CD14-positive monocyte (primary cell): ENCODE results near the gene TBCEL. TPM values are rescaled to one million over a fixed set of nuclear protein-coding genes. Genes with fewer than 3 reads are reported as not detected.

Experiments used
- DNase-seq, 3 donors: peaks; one replicate each; pipeline ENCODE4 v3.0.0-alpha.2; 2011 to 2022
- H2AFZ ChIP-seq: 2 replicates; pipeline ENCODE4 v1.6.0; 2012; ENCODE audit warnings: mild to moderate bottlenecking, low read depth, low read length, inconsistent platforms; ENCODE audit not compliant: insufficient read depth, poor library complexity, severe bottlenecking
- H3K27ac ChIP-seq, 2 donors: 1 replicate in 1 of 2; 2 replicates in 1 of 2; pipeline ENCODE4 v1.5.1; 2012 to 2013; ENCODE audit warnings: low read length in 2 of 2, control low read depth in 1 of 2, inconsistent platforms in 1 of 2, low read depth in 1 of 2, mild to moderate bottlenecking in 1 of 2
- H3K27me3 ChIP-seq, 2 donors: one replicate each; pipeline versions ENCODE4 v1.6.0 to v1.6.1; 2011 to 2013; ENCODE audit warnings: low read length in 2 of 2; ENCODE audit not compliant: control insufficient read depth in 2 of 2, insufficient read depth in 2 of 2
- H3K36me3 ChIP-seq, 2 donors: replicated peaks in 1 of 2; 1 replicate in 1 of 2; 2 replicates in 1 of 2; pipeline versions ENCODE4 v1.5.1 to v1.6.1; 2012 to 2013; ENCODE audit warnings: low read length in 2 of 2, control low read depth in 1 of 2, inconsistent platforms in 1 of 2, mild to moderate bottlenecking in 1 of 2; ENCODE audit not compliant: insufficient read depth in 2 of 2, control insufficient read depth in 1 of 2
- H3K4me1 ChIP-seq, 2 donors: 1 replicate in 1 of 2; 2 replicates in 1 of 2; pipeline versions ENCODE4 v1.5.1 to v1.6.1; 2012 to 2013; ENCODE audit warnings: low read length in 2 of 2, control low read depth in 1 of 2, inconsistent platforms in 1 of 2, mild to moderate bottlenecking in 1 of 2, moderate library complexity in 1 of 2; ENCODE audit not compliant: insufficient read depth in 2 of 2, control insufficient read depth in 1 of 2
- H3K4me2 ChIP-seq: replicated peaks from 2 replicates; pipeline ENCODE3; 2012; ENCODE audit warnings: low read length, moderate library complexity, mild to moderate bottlenecking; ENCODE audit not compliant: poor library complexity, severe bottlenecking; ENCODE audit errors: extremely low read depth
- H3K4me3 ChIP-seq, 3 experiments: fragments of 200-600 bp in 1 of 3; sonication (generic) in 1 of 3; replicated peaks in 1 of 3; 1 replicate in 2 of 3; 2 replicates in 1 of 3; pipeline ENCODE4 v1.5.1; 2011 to 2013; ENCODE audit warnings: low read length in 3 of 3, mild to moderate bottlenecking in 3 of 3, control low read depth in 2 of 3, low read depth in 2 of 3, inconsistent platforms in 1 of 3, moderate library complexity in 1 of 3
- H3K79me2 ChIP-seq: 2 replicates; pipeline ENCODE4 v1.6.0; 2012; ENCODE audit warnings: mild to moderate bottlenecking, control low read depth, inconsistent platforms, low read length, moderate library complexity; ENCODE audit not compliant: insufficient read depth
- H3K9ac ChIP-seq: 2 replicates; pipeline ENCODE4 v1.6.0; 2017; ENCODE audit warnings: low read length, mild to moderate bottlenecking; ENCODE audit not compliant: insufficient read depth, poor library complexity, severe bottlenecking
- H3K9me3 ChIP-seq, 2 donors: replicated peaks in 1 of 2; 1 replicate in 1 of 2; 2 replicates in 1 of 2; pipeline versions ENCODE4 v1.5.1 to v1.6.1; 2012 to 2013; ENCODE audit warnings: low read length in 2 of 2, control low read depth in 1 of 2; ENCODE audit not compliant: control insufficient read depth in 1 of 2, insufficient read depth in 1 of 2
- H4K20me1 ChIP-seq: 2 replicates; pipeline ENCODE4 v1.6.0; 2012; ENCODE audit warnings: mild to moderate bottlenecking, low read length, control low read depth, moderate library complexity; ENCODE audit not compliant: insufficient read depth
- H3K27ac Mint-ChIP-seq, 7 donors: one replicate each; pipeline ENCODE4 v1.8.0; 2020; ENCODE audit warnings: mild to moderate bottlenecking in 7 of 7, mixed read lengths in 7 of 7, moderate library complexity in 6 of 7, inconsistent platforms in 2 of 7
- H3K27me3 Mint-ChIP-seq, 3 donors: one replicate each; pipeline ENCODE4 v1.8.0; 2021 to 2022; ENCODE audit warnings: low read depth in 3 of 3, mild to moderate bottlenecking in 3 of 3, mixed read lengths in 3 of 3, moderate library complexity in 3 of 3, inconsistent platforms in 1 of 3
- H3K36me3 Mint-ChIP-seq, 2 donors: one replicate each; pipeline ENCODE4 v1.8.0; 2020; ENCODE audit warnings: mixed read lengths in 2 of 2, inconsistent platforms in 1 of 2, mild to moderate bottlenecking in 1 of 2
- H3K4me1 Mint-ChIP-seq: one replicate; pipeline ENCODE4 v1.8.0; 2020; ENCODE audit warnings: mild to moderate bottlenecking, mixed read lengths
- H3K4me3 Mint-ChIP-seq, 2 donors: one replicate each; pipeline ENCODE4 v1.8.0; 2020; ENCODE audit warnings: mild to moderate bottlenecking in 2 of 2, mixed read lengths in 2 of 2, moderate library complexity in 1 of 2
- H3K9me3 Mint-ChIP-seq, 7 donors: one replicate each; pipeline ENCODE4 v1.8.0; 2020 to 2022; ENCODE audit warnings: mixed read lengths in 7 of 7, mild to moderate bottlenecking in 6 of 7, moderate library complexity in 6 of 7, inconsistent platforms in 2 of 7
- CTCF ChIP-seq: fragments of 200-600 bp; IDR thresholded peaks from one replicate; pipeline ENCODE4 v1.8.0; 2022; ENCODE audit warnings: antibody characterized with exemption, mild to moderate bottlenecking
- WGBS: methylation state at CpG from one replicate; pipeline ENCODE4 v1.1.5; 2013; ENCODE audit warnings: missing lambda C conversion rate; ENCODE audit not compliant: insufficient coverage; 5-methylcytosine and 5-hydroxymethylcytosine counted together
- intact Hi-C, 2 donors: fragments of 100-400 bp; cut with micrococcal nuclease; formaldehyde crosslinking; loops; one replicate each; pipeline versions ENCODE4 v1.15.0 to v1.15.1; 2023
- polyA plus RNA-seq, 3 donors: library from polyadenylated mRNA; depleted of rRNA in 1 of 3; unstranded in 2 of 3; stranded (reverse) in 1 of 3; fragments of 300-500 nt in 2 of 3; fragments of >200 nt in 1 of 3; fragmentation: Illumina TruSeq in 2 of 3; gene quantifications; 1 replicate in 2 of 3; 2 replicates in 1 of 3; pipeline ENCODE4 v1.2.3, GENCODE V29; 2012 to 2021

TBCEL gene
- polyA plus RNA-seq, 3 donors, result 3.9 to 6.5 (median 5.0) TPM

GRCh38 chr11:121091492-121092152 is 67.7 kb downstream of the TBCEL start:
- H3K27me3 ChIP-seq, result no peaks in the 10 kb centered on the region
- peaks cover 8 to 18% of the 10 kb centered on the region in 2 donors for H3K36me3 ChIP-seq
- peaks cover 11 to 15% of the 10 kb centered on the region in 2 donors for H3K4me1 ChIP-seq
- Mint-ChIP-seq H3K27me3 (no peaks in the 10 kb centered on the region), H3K4me3 (no peak overlapping the region), H3K9me3 (peaks cover 0 to 2% (median 0%) of the 10 kb centered on the region in 7 donors), H3K4me1 (peaks cover 12% of the 10 kb centered on the region), H3K27ac (peak overlapping the region; percentile 8 to 78 (median 57)), H3K36me3 (peaks cover 20 to 21% of the 10 kb centered on the region in 2 donors)
- H3K4me2 ChIP-seq, result peak overlapping the region; percentile 16
- no peak overlapping the region for H3K4me3 ChIP-seq
- intact Hi-C loops, result no loop called here
- H3K9me3 ChIP-seq, result no peaks in the 10 kb centered on the region
- H3K27ac ChIP-seq, result peak overlapping the region in 1 of 2 donors; percentile 23
- peak; percentile 71 to 83 (median 82) for DNase-seq
- no peak overlapping the region for H3K9ac ChIP-seq
- no peaks in the 10 kb centered on the region for H4K20me1 ChIP-seq
- H3K79me2 ChIP-seq, result no peaks in the 10 kb centered on the region
- H2AFZ ChIP-seq, result no peak overlapping the region
- 0% methylated on average over 1 of the region's 3 CpGs for WGBS
- TF ChIP-seq CTCF, result no peak

DNA sequence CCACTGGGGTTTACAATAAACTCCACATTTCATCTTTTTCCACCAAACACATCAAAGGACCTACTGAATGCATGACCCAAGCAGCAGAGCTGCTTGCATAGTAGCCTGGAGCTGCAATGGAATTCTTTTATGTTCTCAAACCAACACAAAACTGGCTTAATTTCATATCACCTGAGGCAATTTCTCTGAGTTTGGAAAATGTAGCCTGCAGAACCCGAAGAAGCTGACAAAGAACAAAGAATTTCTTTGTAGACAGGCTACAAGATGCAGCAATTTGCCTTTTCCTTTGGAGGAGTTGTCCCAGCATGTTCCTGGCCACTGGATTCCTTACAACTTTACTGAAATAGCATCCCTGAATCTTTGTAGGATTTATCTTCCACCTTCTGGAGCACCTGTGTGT is 71.7 kb downstream of the TBCEL start:
- no peak for TF ChIP-seq CTCF
- H4K20me1 ChIP-seq, result no peaks in the 10 kb centered on the region
- DNase-seq, result no peak
- peaks cover 11 to 15% of the 10 kb centered on the region in 2 donors for H3K4me1 ChIP-seq
- no peaks in the 10 kb centered on the region for H3K36me3 ChIP-seq
- Mint-ChIP-seq H3K27me3 (peaks cover 0 to 2% (median 2%) of the 10 kb centered on the region in 3 donors), H3K27ac (no peak overlapping the region), H3K4me1 (peaks cover 10% of the 10 kb centered on the region), H3K9me3 (peaks cover 0 to 2% (median 0%) of the 10 kb centered on the region in 7 donors), H3K36me3 (no peaks in the 10 kb centered on the region), H3K4me3 (no peak overlapping the region)
- H3K4me3 ChIP-seq, result no peak overlapping the region
- intact Hi-C loops, result no loop called here
- WGBS, result 94% methylated on average over 1 of the region's 1 CpG
- H3K9ac ChIP-seq, result no peak overlapping the region
- H3K4me2 ChIP-seq, result no peak overlapping the region
- no peaks in the 10 kb centered on the region for H3K27me3 ChIP-seq
- H3K27ac ChIP-seq, result no peak overlapping the region
- H3K79me2 ChIP-seq, result no peaks in the 10 kb centered on the region
- H3K9me3 ChIP-seq, result no peaks in the 10 kb centered on the region
- no peak overlapping the region for H2AFZ ChIP-seq
